Brain microvascular endothelial cell (primary cell): Measurements from ENCODE around the gene SCARF1.

Experiments used
- DNase-seq: peaks from one replicate; pipeline ENCODE4 v3.0.0-alpha.2; 2020
- H3K27ac ChIP-seq: fragments of 250-450 bp; sonication (Bioruptor Pico); 2 replicates; pipeline ENCODE4 v1.5.1; 2020; ENCODE audit warnings: mild to moderate bottlenecking, moderate library complexity
- H3K27me3 ChIP-seq: fragments of 250-450 bp; sonication (Bioruptor Pico); replicated peaks from 2 replicates; pipeline ENCODE4 v1.5.1; 2020; ENCODE audit warnings: mild to moderate bottlenecking
- H3K36me3 ChIP-seq: fragments of 250-450 bp; sonication (Bioruptor Pico); replicated peaks from 2 replicates; pipeline ENCODE4 v1.5.1; 2020; ENCODE audit warnings: mild to moderate bottlenecking
- H3K4me3 ChIP-seq: 2 replicates; pipeline ENCODE4 v1.5.1; 2011; ENCODE audit warnings: low read depth, mild to moderate bottlenecking, control low read depth, low read length, moderate library complexity
- CTCF ChIP-seq: IDR thresholded peaks from 2 replicates; pipeline ENCODE4 v1.5.1; 2011; ENCODE audit warnings: low read depth, mild to moderate bottlenecking, moderate library complexity, low read length, control low read depth, inconsistent platforms; ENCODE audit errors: missing control alignments
- in situ Hi-C: cut with HindIII; loops from 2 replicates; pipeline ENCODE4 v1.10.0; 2017; ENCODE audit warnings: low sequenced_read_pairs, low pct_ligation_motif_present

The SCARF1 gene

GRCh38 chr17:1638624-1639300 lies 6.8 kb downstream of the SCARF1 start:
- no peak for TF ChIP-seq CTCF
- no peak overlapping the region for H3K4me3 ChIP-seq
- in situ Hi-C loops, result no loop called here
- H3K36me3 ChIP-seq, result no peaks in the 10 kb centered on the region
- no peak overlapping the region for H3K27ac ChIP-seq
- H3K27me3 ChIP-seq, result no peaks in the 10 kb centered on the region
- DNase-seq, result no peak

GRCh38 chr17:1638171-1638590 lies 7.4 kb downstream of the SCARF1 start:
- no peak for TF ChIP-seq CTCF
- Histone ChIP-seq H3K4me3 (no peak overlapping the region), H3K27me3 (no peaks in the 10 kb centered on the region), H3K36me3 (no peaks in the 10 kb centered on the region), H3K27ac (no peak overlapping the region)
- no peak for DNase-seq
- in situ Hi-C loops, result no loop called here

GRCh38 chr17:1636732-1637285 lies 8.7 kb downstream of the SCARF1 start:
- Histone ChIP-seq H3K27me3 (no peaks in the 10 kb centered on the region), H3K36me3 (no peaks in the 10 kb centered on the region), H3K27ac (no peak overlapping the region), H3K4me3 (no peak overlapping the region)
- TF ChIP-seq CTCF, result no peak
- in situ Hi-C loops, result no loop called here
- no peak for DNase-seq

- Histone ChIP-seq H3K27me3 (no peaks in the 10 kb centered on the region), H3K36me3 (no peaks in the 10 kb centered on the region), H3K27ac (no peak overlapping the region), H3K4me3 (no peak overlapping the region)
- no peak for DNase-seq
- no peak for TF ChIP-seq CTCF
- in situ Hi-C loops, result no loop called here
Observed at GRCh38 chr17:1635675-1636465, 9.7 kb downstream of the SCARF1 start.

GRCh38 chr17:1634841-1635650 lies 10.5 kb downstream of the SCARF1 start:
- DNase-seq, result no peak
- H3K36me3 ChIP-seq, result no peaks in the 10 kb centered on the region
- in situ Hi-C loops, result no loop called here
- no peaks in the 10 kb centered on the region for H3K27me3 ChIP-seq
- no peak overlapping the region for H3K27ac ChIP-seq
- no peak for TF ChIP-seq CTCF
- no peak overlapping the region for H3K4me3 ChIP-seq
